WTC11 (cell line): ENCODE data around the gene RAB12. TPM values are rescaled to one million over a fixed set of nuclear protein-coding genes. Genes with fewer than 3 reads are reported as not detected.

ENCODE experiments used
- ATAC-seq: fragments of 200-7000 bp; cut with Tn5 transposase; 2 replicates; pipeline ENCODE4 v1.10.0; 2021; ENCODE audit warnings: mild to moderate bottlenecking, moderate library complexity
- CTCF ChIA-PET: fragments of 300-600 bp; sonication (Branson Sonifier 250); formaldehyde crosslinking; loops from one replicate; lab custom pipeline; 2021; ENCODE audit warnings: antibody characterized with exemption; lab: Charles Lee
- POLR2A ChIA-PET: fragments of 350-600 bp; sonication (Branson Sonifier 250); formaldehyde crosslinking; loops from one replicate; lab custom pipeline; 2021; ENCODE audit warnings: antibody characterized with exemption; lab: Charles Lee
- DNase-seq: peaks from one replicate; pipeline ENCODE4 v3.0.0; 2021; ENCODE audit warnings: low spot score
- H3K27ac Mint-ChIP-seq: 2 replicates; pipeline ENCODE4 v1.8.0; 2021; ENCODE audit warnings: mixed read lengths
- H3K27me3 Mint-ChIP-seq: 2 replicates; pipeline ENCODE4 v1.8.0; 2021; ENCODE audit warnings: low read depth, mild to moderate bottlenecking, moderate library complexity, mixed read lengths
- H3K36me3 Mint-ChIP-seq: 2 replicates; pipeline ENCODE4 v1.8.0; 2021; ENCODE audit warnings: mixed read lengths
- H3K4me1 Mint-ChIP-seq: 2 replicates; pipeline ENCODE4 v1.8.0; 2022; ENCODE audit warnings: mixed read lengths
- H3K4me3 Mint-ChIP-seq: 2 replicates; pipeline ENCODE4 v1.8.0; 2021; ENCODE audit warnings: mild to moderate bottlenecking, moderate library complexity, mixed read lengths
- H3K9me3 Mint-ChIP-seq: 2 replicates; pipeline ENCODE4 v1.8.0; 2021; ENCODE audit warnings: mixed read lengths
- AFF4 ChIP-seq: sonication (generic); formaldehyde crosslinking; IDR thresholded peaks from 2 replicates; pipeline ENCODE4 v1.8.1; 2023; ENCODE audit warnings: mild to moderate bottlenecking, missing genetic modification reagents, borderline replicate concordance
- ATF2 ChIP-seq: sonication (generic); formaldehyde crosslinking; IDR thresholded peaks from 2 replicates; pipeline ENCODE4 v1.8.1; 2022; ENCODE audit warnings: low read depth, missing genetic modification reagents, borderline replicate concordance
- E2F4 ChIP-seq: sonication (generic); formaldehyde crosslinking; IDR thresholded peaks from 2 replicates; pipeline ENCODE4 v1.8.1; 2022; ENCODE audit warnings: low read depth, mild to moderate bottlenecking, moderate library complexity, missing genetic modification reagents, borderline replicate concordance
- ELF4 ChIP-seq: sonication (generic); formaldehyde crosslinking; IDR thresholded peaks from 2 replicates; pipeline ENCODE4 v1.8.1; 2022; ENCODE audit warnings: low read depth, mild to moderate bottlenecking, moderate library complexity, missing genetic modification reagents
- ETV6 ChIP-seq: sonication (generic); formaldehyde crosslinking; IDR thresholded peaks from 2 replicates; pipeline ENCODE4 v1.8.1; 2022; ENCODE audit warnings: mild to moderate bottlenecking, missing genetic modification reagents
- FOXJ3 ChIP-seq: sonication (generic); formaldehyde crosslinking; IDR thresholded peaks from 2 replicates; pipeline ENCODE4 v1.9.0; 2021; ENCODE audit warnings: missing genetic modification reagents, mild to moderate bottlenecking, borderline replicate concordance
- IRF2 ChIP-seq: sonication (generic); formaldehyde crosslinking; IDR thresholded peaks from 2 replicates; pipeline ENCODE4 v1.8.0; 2022; ENCODE audit warnings: low read depth, missing genetic modification reagents, borderline replicate concordance
- MAX ChIP-seq: sonication (generic); formaldehyde crosslinking; IDR thresholded peaks from 2 replicates; pipeline ENCODE4 v1.8.0; 2022; ENCODE audit warnings: mild to moderate bottlenecking, missing genetic modification reagents
- MLX ChIP-seq: sonication (generic); formaldehyde crosslinking; IDR thresholded peaks from 2 replicates; pipeline ENCODE4 v1.8.1; 2023; ENCODE audit warnings: mild to moderate bottlenecking, missing genetic modification reagents, moderate library complexity
- ZSCAN18 ChIP-seq: fragments of 250-450 bp; sonication (Bioruptor Pico); IDR thresholded peaks from 2 replicates; pipeline ENCODE4 v2.1.2; 2022; ENCODE audit warnings: mild to moderate bottlenecking, moderate library complexity
- total RNA-seq: library from RNA; stranded (reverse); gene quantifications from 3 replicates; pipeline ENCODE4 v1.2.3, GENCODE V29; 2021
- TF ChIP-seq, protein P1 (sequence below): fragments of 250-450 bp; sonication (Bioruptor Pico); IDR thresholded peaks from 2 replicates; pipeline ENCODE4 v1.9.0; 2021; ENCODE audit warnings: mild to moderate bottlenecking
- TF ChIP-seq, protein P2 (sequence below): fragments of 250-450 bp; sonication (Bioruptor Pico); IDR thresholded peaks from 2 replicates; pipeline ENCODE4 v1.9.0; 2021; ENCODE audit warnings: mild to moderate bottlenecking, borderline replicate concordance
- TF ChIP-seq, protein P3 (sequence below): fragments of 250-450 bp; sonication (Bioruptor Pico); IDR thresholded peaks from 2 replicates; pipeline ENCODE4 v1.9.0; 2021; ENCODE audit warnings: moderate library complexity, mild to moderate bottlenecking, inconsistent platforms, borderline replicate concordance

Gene RAB12
- total RNA-seq, 1 experiment from 2014 or later: 69.3 TPM

- no peaks in the 10 kb centered on the region; the same call in 1 of the 2 replicates for H3K27me3 Mint-ChIP-seq
- peaks cover 44% of the 10 kb centered on the region for H3K4me1 Mint-ChIP-seq
- H3K4me3 Mint-ChIP-seq: no peak overlapping the region
- H3K9me3 Mint-ChIP-seq: no peaks in the 10 kb centered on the region
- ATAC-seq: no peak
- no peak for DNase-seq
- ChIA-PET POLR2A (interaction anchor here (0.7 kb wide), 1 partner anchor 28 kb away, joined by 3 read pairs; no protein-coding TSS in a partner anchor), CTCF (interaction anchor here (1.3 to 4.6 kb wide), 2 partner anchors 8 to 300 kb away, joined by 4 to 20 read pairs; no protein-coding TSS in a partner anchor)
- peak overlapping the region; percentile 16 for H3K27ac Mint-ChIP-seq
- no peaks in the 10 kb centered on the region for H3K36me3 Mint-ChIP-seq
- TF ChIP-seq FOXJ3 (CRISPR knock-in tag) (no peak), ELF4 (no peak), MLX (no peak), AFF4 (CRISPR knock-in tag) (no peak), E2F4 (CRISPR knock-in tag) (no peak)
- TF ChIP-seq, protein P1, sequence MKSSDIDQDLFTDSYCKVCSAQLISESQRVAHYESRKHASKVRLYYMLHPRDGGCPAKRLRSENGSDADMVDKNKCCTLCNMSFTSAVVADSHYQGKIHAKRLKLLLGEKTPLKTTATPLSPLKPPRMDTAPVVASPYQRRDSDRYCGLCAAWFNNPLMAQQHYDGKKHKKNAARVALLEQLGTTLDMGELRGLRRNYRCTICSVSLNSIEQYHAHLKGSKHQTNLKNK (CRISPR knock-in tag): no peak
- TF ChIP-seq, protein P2, sequence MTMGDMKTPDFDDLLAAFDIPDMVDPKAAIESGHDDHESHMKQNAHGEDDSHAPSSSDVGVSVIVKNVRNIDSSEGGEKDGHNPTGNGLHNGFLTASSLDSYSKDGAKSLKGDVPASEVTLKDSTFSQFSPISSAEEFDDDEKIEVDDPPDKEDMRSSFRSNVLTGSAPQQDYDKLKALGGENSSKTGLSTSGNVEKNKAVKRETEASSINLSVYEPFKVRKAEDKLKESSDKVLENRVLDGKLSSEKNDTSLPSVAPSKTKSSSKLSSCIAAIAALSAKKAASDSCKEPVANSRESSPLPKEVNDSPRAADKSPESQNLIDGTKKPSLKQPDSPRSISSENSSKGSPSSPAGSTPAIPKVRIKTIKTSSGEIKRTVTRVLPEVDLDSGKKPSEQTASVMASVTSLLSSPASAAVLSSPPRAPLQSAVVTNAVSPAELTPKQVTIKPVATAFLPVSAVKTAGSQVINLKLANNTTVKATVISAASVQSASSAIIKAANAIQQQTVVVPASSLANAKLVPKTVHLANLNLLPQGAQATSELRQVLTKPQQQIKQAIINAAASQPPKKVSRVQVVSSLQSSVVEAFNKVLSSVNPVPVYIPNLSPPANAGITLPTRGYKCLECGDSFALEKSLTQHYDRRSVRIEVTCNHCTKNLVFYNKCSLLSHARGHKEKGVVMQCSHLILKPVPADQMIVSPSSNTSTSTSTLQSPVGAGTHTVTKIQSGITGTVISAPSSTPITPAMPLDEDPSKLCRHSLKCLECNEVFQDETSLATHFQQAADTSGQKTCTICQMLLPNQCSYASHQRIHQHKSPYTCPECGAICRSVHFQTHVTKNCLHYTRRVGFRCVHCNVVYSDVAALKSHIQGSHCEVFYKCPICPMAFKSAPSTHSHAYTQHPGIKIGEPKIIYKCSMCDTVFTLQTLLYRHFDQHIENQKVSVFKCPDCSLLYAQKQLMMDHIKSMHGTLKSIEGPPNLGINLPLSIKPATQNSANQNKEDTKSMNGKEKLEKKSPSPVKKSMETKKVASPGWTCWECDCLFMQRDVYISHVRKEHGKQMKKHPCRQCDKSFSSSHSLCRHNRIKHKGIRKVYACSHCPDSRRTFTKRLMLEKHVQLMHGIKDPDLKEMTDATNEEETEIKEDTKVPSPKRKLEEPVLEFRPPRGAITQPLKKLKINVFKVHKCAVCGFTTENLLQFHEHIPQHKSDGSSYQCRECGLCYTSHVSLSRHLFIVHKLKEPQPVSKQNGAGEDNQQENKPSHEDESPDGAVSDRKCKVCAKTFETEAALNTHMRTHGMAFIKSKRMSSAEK: no peak
- TF ChIP-seq, protein P3, sequence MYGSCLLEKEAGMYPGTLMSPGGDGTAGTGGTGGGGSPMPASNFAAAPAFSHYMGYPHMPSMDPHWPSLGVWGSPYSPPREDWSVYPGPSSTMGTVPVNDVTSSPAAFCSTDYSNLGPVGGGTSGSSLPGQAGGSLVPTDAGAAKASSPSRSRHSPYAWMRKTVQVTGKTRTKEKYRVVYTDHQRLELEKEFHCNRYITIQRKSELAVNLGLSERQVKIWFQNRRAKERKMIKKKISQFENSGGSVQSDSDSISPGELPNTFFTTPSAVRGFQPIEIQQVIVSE: no peak
Measured at GRCh38 chr18:8688216-8688800, 79.1 kb downstream of the RAB12 start.

DNA sequence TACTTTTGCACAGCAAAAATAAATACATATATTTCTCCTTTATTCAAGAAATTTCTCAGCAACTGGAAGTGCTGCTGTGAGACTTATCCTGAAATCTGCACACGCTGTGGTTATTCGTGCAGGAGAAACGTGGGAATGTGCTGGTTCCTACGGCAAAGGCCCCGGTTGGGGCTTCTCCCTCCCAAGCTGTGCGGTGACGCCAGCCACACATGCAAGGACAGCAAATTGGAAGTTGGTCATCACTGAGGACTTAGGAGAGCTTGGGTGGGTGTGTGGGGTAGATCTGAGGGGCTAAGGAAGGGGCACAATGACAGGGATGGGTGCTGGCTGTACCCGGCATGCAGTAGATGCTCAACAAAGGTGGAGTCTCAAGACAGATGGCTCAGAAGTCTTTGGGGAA, 79.6 kb downstream of the RAB12 start:
- DNase-seq (no peak), ATAC-seq (no peak)
- ChIA-PET POLR2A (interaction anchor here (0.7 kb wide), 1 partner anchor 27 kb away, joined by 3 read pairs; no protein-coding TSS in a partner anchor), CTCF (no interaction called here)
- H3K4me1 Mint-ChIP-seq: peaks cover 44% of the 10 kb centered on the region
- H3K27ac Mint-ChIP-seq: no peak overlapping the region
- no peaks in the 10 kb centered on the region; the same call in 1 of the 2 replicates for H3K27me3 Mint-ChIP-seq
- H3K9me3 Mint-ChIP-seq: no peaks in the 10 kb centered on the region
- no peaks in the 10 kb centered on the region for H3K36me3 Mint-ChIP-seq
- H3K4me3 Mint-ChIP-seq: no peak overlapping the region
- TF ChIP-seq, protein P1 (CRISPR knock-in tag): no peak
- TF ChIP-seq ETV6 (CRISPR knock-in tag) (no peak), ATF2 (no peak), IRF2 (CRISPR knock-in tag) (no peak), MAX (CRISPR knock-in tag) (no peak), ZSCAN18 (CRISPR knock-in tag) (no peak)
